ENCODE results near the gene MARVELD3. TPM values are rescaled to one million over a fixed set of nuclear protein-coding genes. Genes with fewer than 3 reads are reported as not detected.
"Not testable (repeated sequence)": the region's sequence is repeated elsewhere in the genome, so short reads cannot be mapped to it uniquely, and the experiment has no call there.

Gene MARVELD3
- total RNA-seq, 2 experiments from 2014 or later = not detected

- Mint-ChIP-seq H3K27ac (no peak overlapping the region), H3K36me3 (ENCODE audit: low read depth) (peaks cover 83% of the 10 kb centered on the region), H3K9me3 (no peaks in the 10 kb centered on the region), H3K4me1 (ENCODE audit: low read depth) (no peaks in the 10 kb centered on the region), H3K27me3 (no peaks in the 10 kb centered on the region), H3K4me3 (no peak overlapping the region)
- TF ChIP-seq, protein P1, sequence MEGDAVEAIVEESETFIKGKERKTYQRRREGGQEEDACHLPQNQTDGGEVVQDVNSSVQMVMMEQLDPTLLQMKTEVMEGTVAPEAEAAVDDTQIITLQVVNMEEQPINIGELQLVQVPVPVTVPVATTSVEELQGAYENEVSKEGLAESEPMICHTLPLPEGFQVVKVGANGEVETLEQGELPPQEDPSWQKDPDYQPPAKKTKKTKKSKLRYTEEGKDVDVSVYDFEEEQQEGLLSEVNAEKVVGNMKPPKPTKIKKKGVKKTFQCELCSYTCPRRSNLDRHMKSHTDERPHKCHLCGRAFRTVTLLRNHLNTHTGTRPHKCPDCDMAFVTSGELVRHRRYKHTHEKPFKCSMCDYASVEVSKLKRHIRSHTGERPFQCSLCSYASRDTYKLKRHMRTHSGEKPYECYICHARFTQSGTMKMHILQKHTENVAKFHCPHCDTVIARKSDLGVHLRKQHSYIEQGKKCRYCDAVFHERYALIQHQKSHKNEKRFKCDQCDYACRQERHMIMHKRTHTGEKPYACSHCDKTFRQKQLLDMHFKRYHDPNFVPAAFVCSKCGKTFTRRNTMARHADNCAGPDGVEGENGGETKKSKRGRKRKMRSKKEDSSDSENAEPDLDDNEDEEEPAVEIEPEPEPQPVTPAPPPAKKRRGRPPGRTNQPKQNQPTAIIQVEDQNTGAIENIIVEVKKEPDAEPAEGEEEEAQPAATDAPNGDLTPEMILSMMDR (IDR thresholded peaks at IDR 0.05) = no peak
- no peaks in the 10 kb centered on the region for H3K9me3 ChIP-seq (ENCODE audit: control insufficient read depth in 1 of 2, insufficient read depth in 1 of 2, low read length in 2 of 2)
- no peaks in the 10 kb centered on the region for H3K4me1 ChIP-seq (ENCODE audit: insufficient read depth, low read length)
- H3K27ac ChIP-seq (ENCODE audit: low read depth in 1 of 2, low read length in 2 of 2) = no peak overlapping the region
- no peak overlapping the region for H3K4me3 ChIP-seq (ENCODE audit: low read length)
- no peak for DNase-seq
- no peaks in the 10 kb centered on the region for H3K27me3 ChIP-seq (ENCODE audit: control insufficient read depth in 1 of 2, insufficient read depth in 2 of 2, low read length in 2 of 2)
- ChIA-PET CTCF (interaction anchor here (0.6 kb wide), 1 partner anchor 232 kb away, joined by 3 read pairs; no protein-coding TSS in a partner anchor), POLR2A (no interaction called here)
- H3K36me3 ChIP-seq (ENCODE audit: insufficient read depth, low read length) = peaks cover 27% of the 10 kb centered on the region
- intact Hi-C loops (cut with DNase I, micrococcal nuclease) = no loop called here
- ATAC-seq (ENCODE audit: poor library complexity) = no peak
These were observed 55.4 kb downstream of the MARVELD3 start for GRCh38 chr16:71681360-71681759.

- DNase-seq; ATAC-seq (ENCODE audit: poor library complexity); H3K4me3 Mint-ChIP-seq; H3K4me3 ChIP-seq (ENCODE audit: low read length); POLR2A ChIA-PET; H3K9me3 Mint-ChIP-seq; H3K27me3 Mint-ChIP-seq; H3K4me1 ChIP-seq (ENCODE audit: insufficient read depth, low read length); H3K27me3 ChIP-seq (ENCODE audit: control insufficient read depth in 1 of 2, insufficient read depth in 2 of 2, low read length in 2 of 2); H3K27ac ChIP-seq (ENCODE audit: low read depth in 1 of 2, low read length in 2 of 2); H3K9me3 ChIP-seq (ENCODE audit: control insufficient read depth in 1 of 2, insufficient read depth in 1 of 2, low read length in 2 of 2); H3K4me1 Mint-ChIP-seq (ENCODE audit: low read depth); CTCF ChIA-PET; H3K27ac Mint-ChIP-seq; intact Hi-C loops (cut with DNase I, micrococcal nuclease): not testable (repeated sequence)
- peaks cover 88% of the 10 kb centered on the region for H3K36me3 Mint-ChIP-seq (ENCODE audit: low read depth)
- H3K36me3 ChIP-seq (ENCODE audit: insufficient read depth, low read length) = peaks cover 26% of the 10 kb centered on the region
These were observed 58.3 kb downstream of the MARVELD3 start for GRCh38 chr16:71684280-71684679.

Other genes starting within 250 kb of the MARVELD3 start
- gene TLE7, start 184.1 kb upstream of the MARVELD3 start, total RNA-seq = not detected
- gene ZNF23, start 163.9 kb upstream of the MARVELD3 start, total RNA-seq = 1 to 10 TPM; 7.0 to 8.4 TPM
- gene ZNF19, start 136.9 kb upstream of the MARVELD3 start, total RNA-seq = 1 to 10 TPM; 4.6 to 6.4 TPM
- not detected for gene CHST4, start 99.8 kb upstream of the MARVELD3 start, total RNA-seq
- not detected for gene TAT, start 49.1 kb upstream of the MARVELD3 start, total RNA-seq
- gene PHLPP2, start 98.5 kb downstream of the MARVELD3 start, total RNA-seq = 1 to 10 TPM; 7.1 to 7.7 TPM
- gene AP1G1, start 182.7 kb downstream of the MARVELD3 start, total RNA-seq = 100 to 1,000 TPM; 171 to 175 TPM
- 10 to 100 TPM; 61.0 to 61.1 TPM for gene ATXN1L, start 219.8 kb downstream of the MARVELD3 start, total RNA-seq